DND-41 (cell line): ENCODE results near the gene CLMN.

ENCODE experiments used
- CTCF ChIP-seq: IDR thresholded peaks from 2 replicates; pipeline ENCODE4 v1.5.1; 2012; ENCODE audit warnings: borderline replicate concordance, low read length, moderate library complexity, mild to moderate bottlenecking; ENCODE audit not compliant: poor library complexity, severe bottlenecking; ENCODE audit errors: extremely low read depth
- EZH2 ChIP-seq: IDR thresholded peaks from 3 replicates; pipeline ENCODE4 v1.6.1; 2012; ENCODE audit warnings: borderline replicate concordance, low read depth, mild to moderate bottlenecking, moderate library complexity, low read length, inconsistent platforms; ENCODE audit not compliant: severe bottlenecking

- TF ChIP-seq CTCF = no peak
- TF ChIP-seq EZH2 = no peak
Measured at GRCh38 chr14:95235767-95236166, 83.9 kb downstream of the CLMN start.
